ENCODE results near the gene PRR20G. TPM values are rescaled to one million over a fixed set of nuclear protein-coding genes. Genes with fewer than 3 reads are reported as not detected.

PRR20G gene
- total and polyA plus RNA-seq, 2 experiments from 2014 or later, result not detected

- no peaks in the 10 kb centered on the region for H3K9me3 ChIP-seq (ENCODE audit: low read depth)
- H3K79me2 ChIP-seq, result no peaks in the 10 kb centered on the region
- no peaks in the 10 kb centered on the region for H3K9me2 ChIP-seq (replicated peaks; ENCODE audit: insufficient read depth)
- H3K27ac ChIP-seq, result no peak overlapping the region
- H3K4me1 ChIP-seq (ENCODE audit: insufficient read depth), result no peaks in the 10 kb centered on the region
- H4K20me1 ChIP-seq (ENCODE audit: insufficient read depth, poor library complexity, severe bottlenecking), result no peaks in the 10 kb centered on the region
- no peak for DNase-seq (ENCODE audit: low spot score)
- H3K4me3 ChIP-seq, result no peak overlapping the region
- TF ChIP-seq EZH2 (IDR thresholded peaks at IDR 0.05; ENCODE audit: borderline replicate concordance) (no peak), EZH2phosphoT487 (IDR thresholded peaks at IDR 0.05; ENCODE audit: low read depth, severe bottlenecking, unreplicated experiment) (no peak), CTCF (IDR thresholded peaks at IDR 0.05; ENCODE audit: poor library complexity) (no peak)
- H3K27me3 ChIP-seq, result peaks cover 9% of the 10 kb centered on the region
- H3K4me2 ChIP-seq, result no peak overlapping the region
- 70% methylated on average over 3 of the region's 3 CpGs for WGBS (ENCODE audit: low lambda C conversion rate, missing lambda C conversion rate)
- H2AFZ ChIP-seq, result no peak overlapping the region
- no peaks in the 10 kb centered on the region for H3K36me3 ChIP-seq (replicated peaks; ENCODE audit: insufficient read depth, low read depth)
These were observed 52.1 kb downstream of the PRR20G start for GRCh38 chr3:127235706-127236105.

- Histone ChIP-seq H3K4me3 (no peak overlapping the region), H3K27me3 (peaks cover 9% of the 10 kb centered on the region), H4K20me1 (ENCODE audit: insufficient read depth, poor library complexity, severe bottlenecking) (no peaks in the 10 kb centered on the region), H3K27ac (no peak overlapping the region), H3K9me2 (replicated peaks; ENCODE audit: insufficient read depth) (no peaks in the 10 kb centered on the region), H3K36me3 (replicated peaks; ENCODE audit: insufficient read depth, low read depth) (no peaks in the 10 kb centered on the region), H2AFZ (no peak overlapping the region), H3K4me2 (no peak overlapping the region), H3K9me3 (ENCODE audit: low read depth) (no peaks in the 10 kb centered on the region), H3K4me1 (ENCODE audit: insufficient read depth) (no peaks in the 10 kb centered on the region), H3K79me2 (no peaks in the 10 kb centered on the region)
- no peak for TF ChIP-seq EZH2phosphoT487 (IDR thresholded peaks at IDR 0.05; ENCODE audit: low read depth, severe bottlenecking, unreplicated experiment)
- DNase-seq (ENCODE audit: low spot score), result no peak
These were observed 53.1 kb downstream of the PRR20G start for GRCh38 chr3:127234778-127235177.

Small RNA genes within 50 kb of the gene (small RNA-seq; reads per million reads assigned to genes)
- not detected for gene RNU6-1047P

Other genes starting within 250 kb of the PRR20G start
- not detected in 2 replicates for gene PRR23E, start 94.9 kb downstream of the PRR20G start, total RNA-seq
- gene PRR23E, start 94.9 kb downstream of the PRR20G start, polyA plus RNA-seq, result not detected in 2 replicates